Measurements from ENCODE around the gene NF1.
"Not testable (repeated sequence)": the region's sequence is repeated elsewhere in the genome, so short reads cannot be mapped to it uniquely, and the experiment has no call there.

Gene NF1

GRCh38 chr17:31308372-31309334 lies 213.9 kb downstream of the NF1 start:
- DNase-seq, result no peak

- DNase-seq, result no peak
These were observed 214.8 kb downstream of the NF1 start for GRCh38 chr17:31309556-31309955.

- no peak for DNase-seq
These were observed 215.5 kb downstream of the NF1 start for GRCh38 chr17:31310260-31310659.

- DNase-seq, result no peak
These were observed 216.1 kb downstream of the NF1 start for GRCh38 chr17:31310886-31311285.

GRCh38 chr17:31311526-31311925 lies 216.7 kb downstream of the NF1 start:
- no peak for DNase-seq

GRCh38 chr17:31312223-31312622 lies 217.4 kb downstream of the NF1 start:
- DNase-seq, result not testable (repeated sequence)

- no peak for DNase-seq
These were observed 219.4 kb downstream of the NF1 start, which contains the start of gene EVI2B for GRCh38 chr17:31313982-31314781. EVI2B (minus strand) TSS chr17:31314054; CDS start chr17:31305609, 8,445 bp downstream.

GRCh38 chr17:31314782-31315100 lies 220.0 kb downstream of the NF1 start:
- DNase-seq, result no peak

- DNase-seq, result no peak
These were observed 223.6 kb downstream of the NF1 start for GRCh38 chr17:31318298-31318801.

GRCh38 chr17:31318851-31319661 lies 224.3 kb downstream of the NF1 start:
- no peak for DNase-seq

- no peak for DNase-seq
These were observed 225.5 kb downstream of the NF1 start for GRCh38 chr17:31320241-31320640.

GRCh38 chr17:31320791-31321190 lies 226.0 kb downstream of the NF1 start:
- DNase-seq, result no peak

GRCh38 chr17:31321481-31321880 lies 226.7 kb downstream of the NF1 start, which contains the start of gene EVI2A:
EVI2A (minus strand) TSS chr17:31321622; CDS start chr17:31319013, 2,609 bp downstream.
- no peak for DNase-seq

GRCh38 chr17:31321966-31322365 lies 227.2 kb downstream of the NF1 start:
- DNase-seq, result no peak

GRCh38 chr17:31323551-31323950 lies 228.8 kb downstream of the NF1 start:
- no peak for DNase-seq

GRCh38 chr17:31327534-31328159 lies 232.9 kb downstream of the NF1 start:
- no peak for DNase-seq

GRCh38 chr17:31328160-31328535 lies 233.4 kb downstream of the NF1 start:
- no peak for DNase-seq

GRCh38 chr17:31329221-31329620 lies 234.4 kb downstream of the NF1 start:
- no peak for DNase-seq

- DNase-seq, result no peak
These were observed 245.3 kb downstream of the NF1 start for GRCh38 chr17:31339906-31340661.

- DNase-seq, result not testable (repeated sequence)
These were observed 250.5 kb downstream of the NF1 start for GRCh38 chr17:31345191-31345747.

- DNase-seq, result no peak
These were observed 254.7 kb downstream of the NF1 start for GRCh38 chr17:31349454-31349853.
